Measurements from ENCODE around the gene CRKL.
"Not testable (repeated sequence)": the region's sequence is repeated elsewhere in the genome, so short reads cannot be mapped to it uniquely, and the experiment has no call there.

The CRKL gene

GRCh38 chr22:20890975-20891374 lies 26.2 kb upstream of the CRKL start:
- TF ChIP-seq CTCF (IDR thresholded peaks at IDR 0.05; ENCODE audit: unreplicated experiment in 3 of 3), result no peak
- no peaks in the 10 kb centered on the region for H3K4me1 Mint-ChIP-seq
- H3K9me3 Mint-ChIP-seq, result no peaks in the 10 kb centered on the region

GRCh38 chr22:20897737-20898136 lies 19.5 kb upstream of the CRKL start:
- not testable (repeated sequence) for H3K9me3 Mint-ChIP-seq; H3K4me3 Mint-ChIP-seq; H3K4me1 Mint-ChIP-seq; H3K27me3 Mint-ChIP-seq (ENCODE audit: low read depth); H3K36me3 Mint-ChIP-seq (ENCODE audit: low read depth); H3K27ac Mint-ChIP-seq

More at GRCh38 chr22:20890975-20891374, 26.2 kb upstream of the CRKL start:
- Mint-ChIP-seq H3K36me3 (ENCODE audit: low read depth) (peaks cover 21% of the 10 kb centered on the region), H3K27ac (no peak overlapping the region), H3K4me3 (no peak overlapping the region), H3K27me3 (ENCODE audit: low read depth) (no peaks in the 10 kb centered on the region)

- H3K4me3 Mint-ChIP-seq, result no peak overlapping the region
- H3K9me3 Mint-ChIP-seq, result no peaks in the 10 kb centered on the region
- H3K27me3 Mint-ChIP-seq (ENCODE audit: low read depth), result peaks cover 5% of the 10 kb centered on the region
- no peak for TF ChIP-seq CTCF (IDR thresholded peaks at IDR 0.05; ENCODE audit: unreplicated experiment in 3 of 3)
- H3K36me3 Mint-ChIP-seq (ENCODE audit: low read depth), result no peaks in the 10 kb centered on the region
- no peaks in the 10 kb centered on the region for H3K4me1 Mint-ChIP-seq
- no peak overlapping the region for H3K27ac Mint-ChIP-seq
Observed at GRCh38 chr22:20899827-20900423, 17.3 kb upstream of the CRKL start.

GRCh38 chr22:20901093-20902033 lies 15.8 kb upstream of the CRKL start:
- not testable (repeated sequence) for H3K36me3 Mint-ChIP-seq (ENCODE audit: low read depth); H3K9me3 Mint-ChIP-seq; H3K4me1 Mint-ChIP-seq; H3K27ac Mint-ChIP-seq; H3K4me3 Mint-ChIP-seq; H3K27me3 Mint-ChIP-seq (ENCODE audit: low read depth)

- Mint-ChIP-seq H3K4me3 (no peak overlapping the region), H3K4me1 (no peaks in the 10 kb centered on the region), H3K36me3 (ENCODE audit: low read depth) (no peaks in the 10 kb centered on the region), H3K9me3 (no peaks in the 10 kb centered on the region), H3K27me3 (ENCODE audit: low read depth) (peaks cover 5% of the 10 kb centered on the region), H3K27ac (no peak overlapping the region)
- no peak for TF ChIP-seq CTCF (IDR thresholded peaks at IDR 0.05; ENCODE audit: unreplicated experiment in 3 of 3)
Observed at GRCh38 chr22:20903093-20903492, 14.1 kb upstream of the CRKL start.

GRCh38 chr22:20904008-20904979 lies 12.9 kb upstream of the CRKL start:
- peaks cover 5% of the 10 kb centered on the region for H3K27me3 Mint-ChIP-seq (ENCODE audit: low read depth)
- H3K36me3 Mint-ChIP-seq (ENCODE audit: low read depth), result no peaks in the 10 kb centered on the region
- H3K4me1 Mint-ChIP-seq, result no peaks in the 10 kb centered on the region
- no peak for TF ChIP-seq CTCF (IDR thresholded peaks at IDR 0.05; ENCODE audit: unreplicated experiment in 3 of 3)
- no peaks in the 10 kb centered on the region for H3K9me3 Mint-ChIP-seq
- H3K4me3 Mint-ChIP-seq, result no peak overlapping the region
- H3K27ac Mint-ChIP-seq, result no peak overlapping the region

Measured in nephron (organoid).